K562 (cell line): Measurements from ENCODE around the gene AGR3.

Source experiments
- CEBPB ChIP-seq: fragments of 450-650 bp; IDR thresholded peaks from 2 replicates; pipeline ENCODE4 v1.6.1; 2016; ENCODE audit warnings: missing genetic modification characterization, missing compliant biosample characterization
- CHD2 ChIP-seq: IDR thresholded peaks from 2 replicates; pipeline ENCODE4 v1.6.1; 2011; ENCODE audit warnings: low read depth, low read length
- CTCF ChIP-seq, 3 experiments: IDR thresholded peaks in 2 of 3; conservative IDR thresholded peaks in 1 of 3; 2 replicates each; pipeline ENCODE4 v1.5.1; 2011 to 2012; ENCODE audit warnings: low read length in 3 of 3, mild to moderate bottlenecking in 3 of 3, control low read depth in 2 of 3, improper control_type of control experiment in 1 of 3, inconsistent platforms in 1 of 3, low read depth in 1 of 3, mixed read lengths in 1 of 3, moderate library complexity in 1 of 3; ENCODE audit not compliant: insufficient read depth in 2 of 3
- FOXK2 ChIP-seq, 2 experiments: fragments of 450-650 bp; IDR thresholded peaks in 1 of 2; conservative IDR thresholded peaks in 1 of 2; 2 replicates each; pipeline ENCODE4 v1.6.1; 2016; ENCODE audit warnings: low read depth in 2 of 2, mild to moderate bottlenecking in 1 of 2
- NRF1 ChIP-seq, 2 experiments: fragments of 450-650 bp; IDR thresholded peaks in 1 of 2; conservative IDR thresholded peaks in 1 of 2; 2 replicates each; pipeline ENCODE4 v1.6.1; 2014; ENCODE audit warnings: mild to moderate bottlenecking in 2 of 2
- POLR2AphosphoS5 ChIP-seq: IDR thresholded peaks from 2 replicates; pipeline ENCODE4 v1.6.1; 2011; ENCODE audit warnings: mild to moderate bottlenecking, low read depth, low read length, moderate library complexity; ENCODE audit not compliant: control insufficient read depth, insufficient read depth
- PRMT5 ChIP-seq: sonication (generic); formaldehyde crosslinking; IDR thresholded peaks from 2 replicates; pipeline ENCODE4 v1.5.0; 2020; ENCODE audit warnings: missing genetic modification reagents
- ZFP36 ChIP-seq: fragments of 150-350 bp; IDR thresholded peaks from 2 replicates; pipeline ENCODE4 v1.6.1; 2018; ENCODE audit warnings: low read length, low read depth; ENCODE audit not compliant: partially characterized antibody
- ZNF408 ChIP-seq: fragments of 250-450 bp; sonication (Bioruptor Pico); IDR thresholded peaks from 2 replicates; pipeline ENCODE4 v1.4.0; 2020; ENCODE audit warnings: low read depth, mild to moderate bottlenecking, moderate library complexity

GRCh38 chr7:16836481-16836880, 45.3 kb downstream of the AGR3 start:
- TF ChIP-seq ZFP36 = no peak
- TF ChIP-seq POLR2AphosphoS5 = no peak
- TF ChIP-seq CTCF (IDR thresholded peaks at IDR 0.05 in 2 of 3, conservative IDR thresholded peaks at IDR 0.05 in 1 of 3; ENCODE audit: insufficient read depth in 2 of 3, low read depth in 1 of 3, low read length in 3 of 3) = no peak
- no peak for TF ChIP-seq NRF1 (conservative IDR thresholded peaks at IDR 0.05 in 1 of 2, IDR thresholded peaks at IDR 0.05 in 1 of 2)
- TF ChIP-seq CEBPB = no peak
- no peak for TF ChIP-seq CHD2
- TF ChIP-seq FOXK2 (conservative IDR thresholded peaks at IDR 0.05 in 1 of 2, IDR thresholded peaks at IDR 0.05 in 1 of 2; ENCODE audit: low read depth in 2 of 2) = no peak
- no peak for TF ChIP-seq PRMT5 (CRISPR knock-in tag)
- TF ChIP-seq ZNF408 (CRISPR knock-in tag) = no peak
